HG03196 (cell line): ENCODE results near the gene SMAP2.

Experiments used
- ATAC-seq: cut with Tn5 transposase; IDR thresholded peaks from one replicate; pipeline ENCODE4 v1.9.1; 2021; ENCODE audit not compliant: unreplicated experiment

The SMAP2 gene

DNA sequence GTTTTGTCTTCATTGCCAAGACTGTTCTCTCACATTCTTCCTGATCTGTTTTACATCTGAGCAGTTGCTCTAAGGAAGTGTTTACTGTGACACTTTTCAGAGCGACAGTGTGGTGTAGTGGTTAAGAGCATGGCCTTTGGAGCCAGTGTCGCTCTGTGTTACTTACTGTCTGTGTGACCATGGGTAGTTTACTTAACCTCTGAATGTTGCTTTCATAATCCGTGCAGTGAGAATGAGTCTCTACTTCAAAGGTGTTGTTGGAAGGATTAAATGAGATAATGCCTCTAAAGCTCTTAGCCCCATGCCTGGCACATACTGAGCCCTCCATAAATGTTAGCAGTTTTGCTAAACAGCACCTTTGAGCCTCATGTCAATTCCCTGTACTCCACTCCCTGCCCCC is 40.8 kb downstream of the SMAP2 start:
- no peak for ATAC-seq

GRCh38 chr1:40416709-40417108 is 43.2 kb downstream of the SMAP2 start:
- ATAC-seq, result no peak

DNA sequence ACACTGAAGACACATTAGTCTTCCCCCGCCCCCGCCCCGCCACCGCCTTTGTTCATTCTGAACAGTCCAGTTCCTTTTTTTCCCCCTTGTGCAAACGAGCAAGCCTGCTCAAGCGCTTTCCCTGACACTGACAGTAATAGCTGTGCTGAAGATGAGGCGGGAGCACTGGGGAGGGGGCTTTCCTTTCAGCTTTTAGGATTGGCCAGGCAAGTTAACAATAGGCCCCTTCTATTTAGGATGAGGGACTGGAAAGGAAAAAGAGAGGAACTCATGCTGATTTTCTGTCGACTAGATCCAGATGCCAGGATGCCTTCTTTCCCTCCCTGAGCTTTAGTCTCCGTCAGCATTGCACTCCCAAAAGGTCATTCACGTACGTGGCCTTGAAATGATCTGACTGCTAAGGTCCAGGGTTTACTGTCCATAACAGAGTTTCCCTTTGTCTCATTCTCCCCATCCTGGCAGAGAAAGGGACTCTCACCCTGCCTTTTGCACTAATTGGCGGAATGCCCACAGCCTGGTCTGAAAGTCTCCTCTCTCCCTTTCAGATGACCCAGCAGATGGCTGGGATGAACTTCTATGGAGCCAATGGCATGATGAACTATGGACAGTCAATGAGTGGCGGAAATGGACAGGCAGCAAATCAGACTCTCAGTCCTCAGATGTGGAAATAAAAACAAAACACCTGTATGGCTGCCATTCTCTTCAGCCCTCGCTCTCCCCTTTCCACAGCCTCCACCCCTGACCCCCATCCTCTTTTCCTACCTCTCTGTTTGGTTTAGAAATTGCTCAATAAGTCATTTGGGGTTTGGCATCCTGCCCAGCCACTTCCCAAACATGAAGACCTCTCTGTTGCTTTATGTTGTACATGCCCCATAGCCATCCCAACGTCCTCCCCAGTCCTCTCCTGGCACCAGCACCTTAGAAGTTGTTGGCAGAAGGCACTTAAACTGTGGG is 48.2 kb downstream of the SMAP2 start:
- no peak for ATAC-seq

GRCh38 chr1:40422630-40423263 is 49.2 kb downstream of the SMAP2 start:
- no peak for ATAC-seq

DNA sequence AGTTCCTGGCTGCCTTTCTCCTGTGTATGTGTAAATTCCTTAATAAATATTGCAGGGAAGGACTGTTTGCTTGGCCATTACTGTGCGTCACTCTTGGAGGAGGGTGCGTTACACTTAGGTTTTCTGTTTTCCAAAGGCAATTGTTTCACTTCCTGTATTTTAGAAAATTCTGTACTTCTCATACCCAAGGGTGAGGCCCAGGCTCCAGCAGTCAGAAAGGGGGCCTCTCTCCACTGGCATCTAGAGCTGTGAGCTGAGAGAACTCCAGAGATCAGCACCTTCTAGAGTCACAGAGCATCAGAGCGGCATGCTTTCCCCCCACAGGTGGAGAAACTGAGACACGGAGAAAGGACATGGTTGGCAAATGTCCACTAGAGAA is 49.7 kb downstream of the SMAP2 start:
- no peak for ATAC-seq

DNA sequence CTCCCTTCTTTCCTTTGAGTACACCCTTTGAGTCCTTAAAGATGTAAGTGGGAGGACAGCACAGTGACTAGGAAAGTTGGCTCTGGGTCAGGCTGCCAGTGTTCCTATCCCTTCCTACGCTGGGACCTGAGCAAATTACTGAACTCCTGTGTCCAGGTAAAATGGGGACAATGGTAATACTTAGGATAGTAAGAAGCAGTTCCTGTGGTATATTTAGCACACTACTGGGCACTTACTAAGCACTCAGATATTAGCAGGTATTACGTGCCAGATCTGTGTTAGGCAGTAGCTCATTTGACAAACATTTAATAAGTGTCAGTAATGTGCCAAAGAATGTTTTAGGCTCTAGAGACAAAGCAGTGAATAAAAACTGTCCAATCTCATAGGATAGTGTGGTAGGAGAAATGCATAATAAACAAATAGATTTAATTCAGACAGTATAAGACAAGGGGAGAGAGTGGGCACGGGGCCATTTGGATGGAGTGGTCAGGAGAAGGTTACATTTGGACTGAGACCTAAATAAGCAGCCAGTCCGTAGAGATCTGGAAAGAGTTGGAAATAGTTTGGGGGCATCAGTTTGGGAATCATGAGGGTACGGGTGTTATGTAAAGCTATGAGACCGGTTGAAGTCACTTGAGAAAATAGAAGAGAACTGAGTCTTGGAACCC is 50.6 kb downstream of the SMAP2 start:
- no peak for ATAC-seq

- no peak for ATAC-seq
Measured at GRCh38 chr1:40425198-40425597, 51.7 kb downstream of the SMAP2 start.

DNA sequence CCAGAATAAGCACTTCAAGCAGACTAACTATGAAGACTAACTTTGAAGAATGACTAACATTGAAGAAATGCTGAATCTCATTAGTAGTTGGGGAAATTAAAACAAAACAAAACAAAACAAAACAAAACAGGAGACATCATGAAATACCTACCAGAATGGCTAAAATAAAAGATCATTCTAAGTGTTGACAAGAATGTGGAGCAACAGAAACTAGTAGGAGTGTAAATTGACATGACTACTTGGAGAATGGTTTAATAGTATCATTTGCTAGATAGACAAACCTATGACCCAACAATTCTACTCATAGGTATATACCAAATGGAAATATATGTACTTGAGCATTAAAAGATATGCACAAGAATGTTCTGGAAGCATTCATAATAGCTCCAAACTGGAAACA is 57.9 kb downstream of the SMAP2 start:
- no peak for ATAC-seq

GRCh38 chr1:40432644-40433390 is 59.3 kb downstream of the SMAP2 start:
- ATAC-seq, result no peak

DNA sequence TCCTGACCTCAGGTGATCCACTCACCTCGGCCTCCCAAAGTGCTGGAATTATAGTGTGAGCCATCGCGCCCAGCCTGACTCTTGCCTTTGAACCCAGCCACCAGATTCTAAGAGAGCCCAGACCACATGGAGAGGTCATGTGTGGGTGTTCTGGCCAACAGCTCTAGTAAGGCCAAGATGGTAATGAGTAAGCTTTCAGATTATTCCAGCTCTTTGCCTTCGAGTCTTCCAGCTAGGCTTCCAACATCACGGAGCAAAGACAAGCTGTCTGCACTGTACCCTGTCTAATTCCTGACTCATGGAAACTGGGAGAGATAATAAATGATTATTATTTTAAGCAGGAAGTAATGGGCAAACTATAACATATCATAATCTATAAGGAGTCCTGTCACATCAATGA is 61.9 kb downstream of the SMAP2 start:
- no peak for ATAC-seq

GRCh38 chr1:40435876-40436275 is 62.3 kb downstream of the SMAP2 start:
- ATAC-seq, result no peak

DNA sequence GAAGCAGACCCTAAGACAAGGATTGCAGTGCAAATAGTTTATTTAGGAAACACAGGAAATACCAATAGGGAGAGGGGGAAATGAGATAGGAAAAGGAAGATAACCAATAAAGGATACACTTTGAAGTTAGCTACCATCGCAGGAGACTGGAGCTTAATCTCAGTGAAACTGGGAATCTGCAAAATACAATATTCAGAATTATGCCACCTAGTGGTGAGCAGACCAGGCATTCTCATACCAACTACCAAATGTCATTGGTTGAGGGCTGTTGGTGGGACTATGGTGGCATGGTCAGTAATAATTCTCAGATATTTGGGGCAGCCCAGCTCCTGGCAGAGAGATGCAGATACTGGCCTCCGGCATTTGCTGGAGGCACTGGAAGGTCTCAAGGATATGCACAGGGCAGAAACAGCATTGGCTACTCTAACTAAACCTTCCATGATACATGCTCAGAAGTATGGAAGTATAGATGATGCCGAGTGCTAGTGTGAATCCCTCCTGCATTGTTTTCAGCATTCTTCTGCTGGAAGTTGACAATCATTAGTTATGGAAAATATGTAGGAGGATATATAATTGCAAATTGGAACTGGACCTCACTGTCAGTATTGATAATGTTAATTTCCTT is 65.0 kb downstream of the SMAP2 start:
- no peak for ATAC-seq

DNA sequence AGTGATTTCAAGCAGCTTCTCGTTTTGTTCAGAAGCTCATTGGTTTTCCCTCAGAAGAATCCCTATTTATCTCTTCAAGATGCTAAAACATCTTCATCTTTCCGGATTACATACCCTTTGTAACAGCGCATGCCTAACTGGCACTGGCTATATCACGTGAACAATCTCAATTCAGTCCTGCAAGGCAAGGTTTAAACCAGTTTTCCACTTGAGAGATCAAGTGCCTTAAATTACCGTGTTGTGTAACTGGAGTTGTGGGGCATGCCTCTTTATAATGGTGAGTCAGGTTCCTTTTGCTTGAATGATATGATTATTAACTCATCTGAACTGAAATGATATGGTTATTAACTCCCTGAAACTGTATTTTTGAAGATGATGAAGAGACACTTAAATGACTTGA is 65.7 kb downstream of the SMAP2 start:
- no peak for ATAC-seq

DNA sequence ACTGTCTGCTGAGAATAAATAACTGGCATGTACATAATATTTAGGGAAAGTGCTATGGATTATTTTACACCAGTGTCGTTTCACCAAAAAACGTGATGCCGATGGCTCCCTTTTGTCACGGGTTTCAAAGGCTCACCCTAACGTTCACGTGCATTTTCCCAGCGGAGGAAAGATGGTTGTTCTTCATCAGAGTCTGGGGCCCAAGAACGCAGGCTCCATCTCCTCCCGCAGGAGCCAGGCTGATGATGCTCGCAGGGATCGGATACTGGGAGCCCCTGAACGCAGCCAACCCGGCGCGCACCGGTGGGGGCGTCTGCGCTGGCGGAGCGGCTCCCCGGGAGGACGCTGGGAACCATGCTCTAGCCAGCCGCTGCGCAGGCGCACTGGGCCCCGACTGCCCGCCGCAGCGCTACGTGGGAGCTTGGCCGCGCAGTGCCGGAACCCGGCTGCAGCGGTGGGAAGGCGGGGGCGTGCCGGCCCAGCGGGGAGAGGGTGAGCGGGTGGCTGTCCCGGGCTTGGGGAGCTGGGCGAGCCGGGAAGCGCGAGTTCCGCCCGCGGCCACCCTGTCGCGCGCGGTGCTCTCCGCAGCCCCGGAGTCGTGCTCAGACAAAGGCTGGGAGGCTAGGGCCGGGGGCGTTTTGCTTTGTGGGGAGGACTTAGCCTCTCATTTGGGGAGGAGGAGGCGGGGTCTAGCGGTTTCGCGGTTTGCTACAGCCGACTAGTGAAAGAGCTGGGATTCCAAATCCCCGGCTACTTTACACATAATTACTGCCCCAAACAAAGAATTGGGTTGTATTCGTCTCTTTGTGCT is 76.4 kb downstream of the SMAP2 start, which contains the start of gene ZFP69B:
Gene ZFP69B, plus strand, starts transcription at position 793 of the 811 bp plus-strand sequence. CDS start 486 bp downstream, outside the sequence.
- ATAC-seq, result peak; percentile 85

GRCh38 chr1:40450495-40451237 is 77.1 kb downstream of the SMAP2 start:
- peak; percentile 35 for ATAC-seq

DNA sequence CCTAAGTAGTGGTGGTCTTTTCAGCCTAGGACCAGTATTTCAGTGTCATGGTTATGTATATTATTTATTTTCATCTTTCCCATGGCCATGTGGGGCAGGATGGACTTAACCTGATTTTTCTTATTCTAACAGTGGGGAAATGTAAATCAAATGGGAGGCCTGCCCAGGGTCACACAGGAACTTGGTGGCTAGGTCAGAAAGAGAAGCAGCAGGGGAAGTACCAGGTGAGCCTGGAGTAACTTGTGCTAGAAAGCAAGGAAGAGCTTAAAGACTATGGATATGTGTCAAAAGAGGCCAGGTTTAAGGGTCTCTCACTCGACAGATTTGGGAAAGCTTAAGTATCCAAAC is 77.7 kb downstream of the SMAP2 start:
- no peak for ATAC-seq

GRCh38 chr1:40454873-40455272 is 81.3 kb downstream of the SMAP2 start:
- ATAC-seq, result no peak

DNA sequence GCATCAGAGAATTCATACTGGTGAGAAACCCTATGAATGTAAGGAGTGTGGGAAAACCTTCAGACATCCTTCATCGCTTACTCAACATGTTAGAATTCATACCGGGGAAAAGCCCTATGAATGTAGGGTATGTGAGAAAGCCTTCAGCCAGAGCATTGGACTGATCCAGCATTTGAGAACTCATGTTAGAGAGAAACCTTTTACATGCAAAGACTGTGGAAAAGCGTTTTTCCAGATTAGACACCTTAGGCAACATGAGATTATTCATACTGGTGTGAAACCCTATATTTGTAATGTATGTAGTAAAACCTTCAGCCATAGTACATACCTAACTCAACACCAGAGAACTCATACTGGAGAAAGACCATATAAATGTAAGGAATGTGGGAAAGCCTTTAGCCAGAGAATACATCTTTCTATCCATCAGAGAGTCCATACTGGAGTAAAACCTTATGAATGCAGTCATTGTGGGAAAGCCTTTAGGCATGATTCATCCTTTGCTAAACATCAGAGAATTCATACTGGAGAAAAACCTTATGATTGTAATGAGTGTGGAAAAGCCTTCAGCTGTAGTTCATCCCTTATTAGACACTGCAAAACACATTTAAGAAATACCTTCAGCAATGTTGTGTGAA is 89.5 kb downstream of the SMAP2 start:
- ATAC-seq, result no peak

GRCh38 chr1:40469327-40469726 is 95.8 kb downstream of the SMAP2 start:
- ATAC-seq, result no peak
